Measurements from ENCODE around the gene CACHD1.

Gene CACHD1

DNA sequence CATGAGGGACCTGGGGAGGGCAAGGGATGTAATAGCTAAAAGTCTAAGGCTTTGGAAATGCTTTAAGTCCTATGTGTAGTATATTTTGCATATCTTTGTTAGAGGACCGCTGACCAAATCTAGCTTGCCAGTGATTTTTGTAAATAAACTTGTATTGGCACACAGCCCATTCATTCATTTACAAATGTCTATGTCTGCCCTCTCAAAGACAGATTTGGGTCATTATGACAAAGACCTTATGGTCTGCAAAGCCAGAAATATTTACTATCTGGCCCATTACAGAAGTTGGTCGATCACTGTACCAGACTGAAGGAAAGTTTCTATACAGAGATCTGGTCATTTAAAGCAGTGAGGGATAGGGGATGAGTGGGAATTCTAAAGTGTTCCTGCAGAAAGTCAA is 154.9 kb downstream of the CACHD1 start:
- Histone ChIP-seq H3K36me3 (ENCODE audit: insufficient read depth, low read length) (peaks cover 6% of the 10 kb centered on the region), H3K27me3 (ENCODE audit: insufficient read depth, low read length) (no peaks in the 10 kb centered on the region), H3K9ac (ENCODE audit: low read depth, low read length) (no peak overlapping the region), H3K27ac (ENCODE audit: low read depth, low read length) (no peak overlapping the region), H3K4me1 (ENCODE audit: insufficient read depth, low read length) (peaks cover 4% of the 10 kb centered on the region; the same call in 1 of the 2 replicates), H3K4me3 (ENCODE audit: low read length) (no peak overlapping the region), H3K9me3 (ENCODE audit: insufficient read depth, low read depth, low read length) (no peaks in the 10 kb centered on the region)
- 96% methylated on average over 2 of the region's 2 CpGs for WGBS

DNA sequence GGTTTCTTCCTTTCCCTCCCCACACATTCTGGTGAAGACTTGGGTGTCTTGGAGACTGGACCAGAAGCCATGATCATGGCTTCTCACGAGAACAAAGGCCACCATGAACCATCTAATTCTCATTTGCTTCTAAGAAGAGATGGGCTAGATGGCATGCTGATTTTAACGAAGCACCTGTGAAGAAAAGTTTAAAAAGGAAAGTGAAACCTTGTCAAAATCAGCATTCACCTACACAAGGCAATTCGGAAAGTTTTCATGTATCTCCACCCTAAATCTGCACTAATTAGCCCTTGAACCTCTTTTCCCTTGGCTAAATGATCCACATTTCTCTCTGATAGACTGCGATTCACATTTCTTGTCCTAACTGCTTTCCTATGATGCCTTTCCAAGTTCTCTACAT is 160.7 kb downstream of the CACHD1 start:
- H3K27ac ChIP-seq (ENCODE audit: low read depth, low read length): no peak overlapping the region
- no peaks in the 10 kb centered on the region for H3K27me3 ChIP-seq (ENCODE audit: insufficient read depth, low read length)
- no peaks in the 10 kb centered on the region for H3K9me3 ChIP-seq (ENCODE audit: insufficient read depth, low read depth, low read length)
- peaks cover 42% of the 10 kb centered on the region for H3K36me3 ChIP-seq (ENCODE audit: insufficient read depth, low read length)
- 98% methylated on average over 4 of the region's 4 CpGs for WGBS
- no peak overlapping the region for H3K4me3 ChIP-seq (ENCODE audit: low read length)
- peaks cover 15% of the 10 kb centered on the region; the same call in 1 of the 2 replicates for H3K4me1 ChIP-seq (ENCODE audit: insufficient read depth, low read length)
- H3K9ac ChIP-seq (ENCODE audit: low read depth, low read length): no peak overlapping the region

DNA sequence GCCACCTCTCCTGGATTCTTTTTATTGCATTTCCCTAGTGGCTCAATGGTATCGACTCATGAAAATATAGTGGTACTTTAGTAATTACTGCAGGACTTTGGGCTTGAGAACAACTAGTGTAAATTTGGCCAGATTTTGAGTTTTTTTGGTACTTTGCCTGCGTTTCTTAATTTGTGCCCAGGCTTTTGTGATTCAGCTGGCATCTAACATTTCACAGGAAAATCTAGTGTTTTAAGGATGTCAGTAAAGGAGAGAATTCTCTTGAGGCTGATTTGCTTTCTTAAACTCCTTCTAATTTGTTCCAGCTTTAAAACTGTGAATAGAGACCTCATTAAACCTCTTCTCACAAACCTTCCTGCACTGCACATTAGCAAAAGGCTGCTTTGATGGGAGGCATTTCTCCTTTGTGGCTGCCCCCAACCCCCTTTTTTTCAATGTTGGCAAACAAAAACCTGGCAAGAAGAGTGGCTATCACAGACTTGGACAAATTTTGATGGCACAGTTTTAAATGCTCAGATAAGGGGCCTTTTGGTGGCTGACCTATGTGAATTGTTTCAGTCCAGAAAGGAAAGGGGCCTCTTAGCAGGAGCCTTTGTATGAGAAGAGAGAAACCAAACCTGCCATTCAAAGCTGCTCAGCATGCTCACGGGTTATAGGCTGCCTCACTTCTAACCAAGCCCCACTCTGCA is 161.6 kb downstream of the CACHD1 start:
- Histone ChIP-seq H3K4me1 (ENCODE audit: insufficient read depth, low read length) (peaks cover 15% of the 10 kb centered on the region; the same call in 1 of the 2 replicates), H3K9ac (ENCODE audit: low read depth, low read length) (no peak overlapping the region), H3K27ac (ENCODE audit: low read depth, low read length) (no peak overlapping the region), H3K36me3 (ENCODE audit: insufficient read depth, low read length) (peaks cover 48% of the 10 kb centered on the region), H3K4me3 (ENCODE audit: low read length) (no peak overlapping the region), H3K27me3 (ENCODE audit: insufficient read depth, low read length) (no peaks in the 10 kb centered on the region), H3K9me3 (ENCODE audit: insufficient read depth, low read depth, low read length) (no peaks in the 10 kb centered on the region)
- WGBS: 88% methylated on average over 3 of the region's 3 CpGs

DNA sequence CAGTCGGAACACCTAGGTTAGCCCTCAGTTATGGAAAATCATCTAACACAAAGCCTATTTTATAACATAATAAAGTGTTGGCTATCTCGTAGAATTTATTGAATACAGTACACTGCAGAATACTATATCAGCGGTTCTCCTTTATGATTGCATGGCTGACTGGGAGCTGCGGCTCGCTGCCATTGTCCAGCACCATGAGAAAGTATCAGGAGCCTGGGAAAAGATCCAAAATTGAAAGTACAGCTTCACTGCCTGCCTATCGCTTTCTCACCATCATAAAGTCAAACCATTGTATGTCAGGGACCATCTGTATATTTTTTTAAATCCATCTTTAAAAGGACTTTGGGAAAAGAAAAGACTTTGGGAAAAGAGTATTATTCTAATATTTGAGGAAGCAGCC is 163.0 kb downstream of the CACHD1 start:
- WGBS: 94% methylated on average over 6 of the region's 6 CpGs
- Histone ChIP-seq H3K9me3 (ENCODE audit: insufficient read depth, low read depth, low read length) (no peaks in the 10 kb centered on the region), H3K36me3 (ENCODE audit: insufficient read depth, low read length) (peaks cover 62% of the 10 kb centered on the region), H3K4me1 (ENCODE audit: insufficient read depth, low read length) (peaks cover 15% of the 10 kb centered on the region; the same call in 1 of the 2 replicates), H3K4me3 (ENCODE audit: low read length) (no peak overlapping the region), H3K27me3 (ENCODE audit: insufficient read depth, low read length) (no peaks in the 10 kb centered on the region), H3K27ac (ENCODE audit: low read depth, low read length) (no peak overlapping the region), H3K9ac (ENCODE audit: low read depth, low read length) (no peak overlapping the region)

GRCh38 chr1:64645735-64646134 is 175.8 kb downstream of the CACHD1 start:
- no peak overlapping the region for H3K27ac ChIP-seq (ENCODE audit: low read depth, low read length)
- no peak overlapping the region for H3K9ac ChIP-seq (ENCODE audit: low read depth, low read length)
- WGBS: 100% methylated on average over 2 of the region's 3 CpGs
- H3K27me3 ChIP-seq (ENCODE audit: insufficient read depth, low read length): no peaks in the 10 kb centered on the region
- peaks cover 9% of the 10 kb centered on the region; the same call in 1 of the 2 replicates for H3K4me1 ChIP-seq (ENCODE audit: insufficient read depth, low read length)
- H3K4me3 ChIP-seq (ENCODE audit: low read length): no peak overlapping the region
- H3K9me3 ChIP-seq (ENCODE audit: insufficient read depth, low read depth, low read length): no peaks in the 10 kb centered on the region
- H3K36me3 ChIP-seq (ENCODE audit: insufficient read depth, low read length): peaks cover 80% of the 10 kb centered on the region

DNA sequence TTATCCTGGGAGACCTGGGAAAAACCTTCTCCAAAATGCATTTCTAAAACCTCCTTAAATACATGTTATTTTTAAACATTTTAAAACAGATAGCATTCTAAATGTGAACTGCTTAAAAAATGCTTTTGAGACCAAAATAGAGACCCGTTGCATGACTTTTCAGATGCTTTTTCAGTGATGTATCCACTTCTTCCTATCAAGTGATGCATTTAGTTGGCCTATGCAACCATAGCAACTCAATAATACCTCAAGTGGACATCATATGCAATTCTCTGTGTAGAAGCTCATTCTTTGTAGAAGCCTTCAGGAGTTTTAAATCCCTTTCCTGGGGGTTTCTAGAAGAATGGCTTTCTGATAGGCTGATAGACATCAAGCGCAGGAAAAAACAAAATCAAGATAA is 180.5 kb downstream of the CACHD1 start:
- H3K9me3 ChIP-seq (ENCODE audit: insufficient read depth, low read depth, low read length): no peaks in the 10 kb centered on the region

DNA sequence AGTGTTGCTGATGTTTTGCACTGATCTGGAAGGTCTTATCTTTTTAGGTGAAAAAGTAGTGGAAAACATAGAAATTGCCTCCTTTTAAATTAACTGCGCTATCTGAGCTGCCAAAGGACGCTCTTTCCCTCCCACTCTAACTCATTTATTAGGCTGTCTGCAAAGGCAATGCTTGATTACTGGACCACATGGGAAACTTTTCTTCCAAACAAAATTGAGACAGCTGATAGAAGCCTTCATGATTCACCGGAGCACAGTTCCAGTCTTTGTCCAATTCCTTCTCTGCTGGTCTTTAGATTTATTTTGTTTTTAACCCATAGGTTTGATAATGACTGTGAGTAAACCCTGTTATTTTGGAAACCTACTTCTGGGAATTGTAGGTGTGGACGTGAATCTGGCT is 181.9 kb downstream of the CACHD1 start:
- Histone ChIP-seq H3K9me3 (ENCODE audit: insufficient read depth, low read depth, low read length) (no peaks in the 10 kb centered on the region), H3K4me3 (ENCODE audit: low read length) (no peak overlapping the region), H3K27me3 (ENCODE audit: insufficient read depth, low read length) (no peaks in the 10 kb centered on the region), H3K4me1 (ENCODE audit: insufficient read depth, low read length) (no peaks in the 10 kb centered on the region), H3K27ac (ENCODE audit: low read depth, low read length) (no peak overlapping the region), H3K36me3 (ENCODE audit: insufficient read depth, low read length) (peaks cover 97% of the 10 kb centered on the region), H3K9ac (ENCODE audit: low read depth, low read length) (no peak overlapping the region)
- WGBS: 98% methylated on average over 4 of the region's 4 CpGs

More for the DNA sequence above, 180.5 kb downstream of the CACHD1 start:
- H3K36me3 ChIP-seq (ENCODE audit: insufficient read depth, low read length): peaks cover 89% of the 10 kb centered on the region
- no peak overlapping the region for H3K27ac ChIP-seq (ENCODE audit: low read depth, low read length)
- no peaks in the 10 kb centered on the region for H3K27me3 ChIP-seq (ENCODE audit: insufficient read depth, low read length)
- H3K9ac ChIP-seq (ENCODE audit: low read depth, low read length): no peak overlapping the region
- no peak overlapping the region for H3K4me3 ChIP-seq (ENCODE audit: low read length)
- H3K4me1 ChIP-seq (ENCODE audit: insufficient read depth, low read length): no peaks in the 10 kb centered on the region
- WGBS: 92% methylated on average over 1 of the region's 2 CpGs

GRCh38 chr1:64653466-64653865 is 183.5 kb downstream of the CACHD1 start:
- Histone ChIP-seq H3K27me3 (ENCODE audit: insufficient read depth, low read length) (no peaks in the 10 kb centered on the region), H3K9me3 (ENCODE audit: insufficient read depth, low read depth, low read length) (no peaks in the 10 kb centered on the region), H3K4me3 (ENCODE audit: low read length) (no peak overlapping the region), H3K4me1 (ENCODE audit: insufficient read depth, low read length) (no peaks in the 10 kb centered on the region), H3K36me3 (ENCODE audit: insufficient read depth, low read length) (peaks cover 98% of the 10 kb centered on the region), H3K9ac (ENCODE audit: low read depth, low read length) (no peak overlapping the region), H3K27ac (ENCODE audit: low read depth, low read length) (no peak overlapping the region)
- 100% methylated on average over 2 of the region's 2 CpGs for WGBS

DNA sequence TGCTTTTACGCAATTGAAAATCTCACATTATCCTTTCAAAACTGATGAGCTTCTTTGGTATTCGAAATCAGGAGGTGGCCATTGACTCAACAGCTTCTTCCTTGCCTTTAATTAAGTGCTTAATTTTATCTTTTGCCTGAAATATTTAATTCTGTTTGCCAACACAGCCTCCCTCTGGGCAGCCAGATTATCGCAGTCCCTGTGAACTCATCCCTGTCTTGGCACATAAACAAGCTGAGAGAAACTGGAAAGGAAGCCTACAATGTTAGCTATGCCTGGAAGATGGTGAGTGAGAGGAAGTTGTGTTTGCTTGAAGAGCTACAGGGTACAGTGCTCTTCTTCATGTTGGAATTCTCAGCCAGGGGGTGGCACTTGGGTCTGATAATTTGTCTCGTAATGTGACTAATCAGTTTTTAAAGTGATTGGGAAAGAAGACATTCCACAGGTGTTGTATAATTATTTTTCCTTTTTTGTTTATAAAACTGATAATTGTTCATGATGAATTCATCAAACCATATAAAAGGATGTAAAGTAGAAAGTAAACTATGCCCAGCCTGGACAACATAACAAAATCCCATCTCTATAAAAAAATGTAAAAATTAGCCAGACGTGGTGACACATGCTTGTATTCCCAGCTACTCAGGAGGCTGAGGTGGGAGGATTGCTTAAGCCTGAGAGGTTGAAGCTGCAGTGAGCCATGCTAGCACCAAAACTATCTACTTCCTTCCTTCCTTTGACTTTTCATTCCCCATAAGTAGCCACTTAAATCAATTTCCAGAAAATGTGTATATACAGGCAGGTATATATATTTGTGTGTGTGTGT is 184.8 kb downstream of the CACHD1 start:
- no peaks in the 10 kb centered on the region for H3K4me1 ChIP-seq (ENCODE audit: insufficient read depth, low read length)
- H3K27me3 ChIP-seq (ENCODE audit: insufficient read depth, low read length): no peaks in the 10 kb centered on the region
- no peak overlapping the region for H3K9ac ChIP-seq (ENCODE audit: low read depth, low read length)
- H3K27ac ChIP-seq (ENCODE audit: low read depth, low read length): no peak overlapping the region
- H3K36me3 ChIP-seq (ENCODE audit: insufficient read depth, low read length): peaks cover 98% of the 10 kb centered on the region
- H3K4me3 ChIP-seq (ENCODE audit: low read length): no peak overlapping the region
- H3K9me3 ChIP-seq (ENCODE audit: insufficient read depth, low read depth, low read length): no peaks in the 10 kb centered on the region
- WGBS: 92% methylated on average over 5 of the region's 5 CpGs

- peaks cover 99% of the 10 kb centered on the region for H3K36me3 ChIP-seq (ENCODE audit: insufficient read depth, low read length)
- WGBS: 94% methylated on average over 2 of the region's 2 CpGs
- H3K27me3 ChIP-seq (ENCODE audit: insufficient read depth, low read length): no peaks in the 10 kb centered on the region
- no peaks in the 10 kb centered on the region for H3K9me3 ChIP-seq (ENCODE audit: insufficient read depth, low read depth, low read length)
- no peaks in the 10 kb centered on the region for H3K4me1 ChIP-seq (ENCODE audit: insufficient read depth, low read length)
- no peak overlapping the region for H3K27ac ChIP-seq (ENCODE audit: low read depth, low read length)
- no peak overlapping the region for H3K9ac ChIP-seq (ENCODE audit: low read depth, low read length)
- H3K4me3 ChIP-seq (ENCODE audit: low read length): no peak overlapping the region
Measured at GRCh38 chr1:64655861-64656260, 185.9 kb downstream of the CACHD1 start.

GRCh38 chr1:64659478-64660138 is 189.7 kb downstream of the CACHD1 start:
- Histone ChIP-seq H3K9ac (ENCODE audit: low read depth, low read length) (no peak overlapping the region), H3K27me3 (ENCODE audit: insufficient read depth, low read length) (no peaks in the 10 kb centered on the region), H3K9me3 (ENCODE audit: insufficient read depth, low read depth, low read length) (no peaks in the 10 kb centered on the region), H3K4me1 (ENCODE audit: insufficient read depth, low read length) (no peaks in the 10 kb centered on the region), H3K27ac (ENCODE audit: low read depth, low read length) (no peak overlapping the region), H3K4me3 (ENCODE audit: low read length) (no peak overlapping the region), H3K36me3 (ENCODE audit: insufficient read depth, low read length) (peaks cover 97% of the 10 kb centered on the region)
- 98% methylated on average over 6 of the region's 6 CpGs for WGBS

Data from HUES64 (cell line).